ENCODE data around the gene PRXL2B. TPM values are rescaled to one million over a fixed set of nuclear protein-coding genes. Genes with fewer than 3 reads are reported as not detected.
"Not testable (repeated sequence)": the region's sequence is repeated elsewhere in the genome, so short reads cannot be mapped to it uniquely, and the experiment has no call there.

Gene PRXL2B
- total RNA-seq, 4 donors from 2014 or later, result 0.52 to 2.7 (median 1.1) TPM

DNA sequence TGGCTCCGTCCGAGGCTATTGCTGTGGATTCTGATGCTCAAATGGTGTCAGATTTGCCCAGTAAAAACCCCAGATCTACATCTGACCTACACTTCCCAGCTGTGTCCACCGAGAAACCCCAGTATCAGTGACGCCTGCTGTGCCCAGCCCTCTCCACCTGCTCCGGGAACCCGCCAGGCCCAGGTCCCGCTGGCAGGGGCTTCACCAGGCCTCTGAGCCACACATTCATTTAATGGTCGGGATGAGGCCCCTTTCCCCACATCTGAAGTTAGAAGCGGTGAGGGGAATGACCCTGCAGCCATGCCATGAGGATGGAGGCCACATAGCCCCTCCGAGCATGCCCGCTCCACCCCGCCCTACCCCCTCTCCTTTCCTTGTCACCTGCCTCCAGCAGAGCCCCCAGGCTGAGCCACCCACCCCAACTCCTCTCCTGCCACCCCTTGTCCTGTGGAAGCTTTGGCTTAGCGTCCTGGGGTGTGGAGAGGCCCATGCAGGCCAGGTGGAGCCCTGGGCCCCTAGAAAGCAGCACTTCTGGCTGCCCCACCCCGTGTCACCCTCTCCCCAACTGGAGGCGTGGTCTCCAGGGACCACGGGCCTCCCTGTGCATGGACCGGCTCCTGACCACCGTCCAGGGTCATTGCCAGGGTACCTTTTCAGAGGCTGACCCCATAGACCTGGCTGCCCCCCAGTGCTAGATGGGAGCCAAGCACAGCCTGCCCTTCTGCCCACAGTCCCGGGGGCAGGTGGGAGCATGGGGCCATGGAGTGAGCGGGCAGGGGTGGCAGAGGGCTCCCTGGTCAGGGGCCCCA lies 22.4 kb upstream of the PRXL2B start:
- H3K27me3 ChIP-seq, result peaks cover 0 to 11% (median 7%) of the 10 kb centered on the region in 3 donors
- H3K9me3 ChIP-seq, result no peaks in the 10 kb centered on the region
- DNase-seq (no peak), ATAC-seq (no peak)
- intact Hi-C loops (cut with DNase I; ENCODE audit: low total_unique reads) (no loop called here), in situ Hi-C loops (cut with MboI; ENCODE audit: low sequenced_read_pairs in 4 of 4) (no loop called here)
- TF ChIP-seq, protein P1, sequence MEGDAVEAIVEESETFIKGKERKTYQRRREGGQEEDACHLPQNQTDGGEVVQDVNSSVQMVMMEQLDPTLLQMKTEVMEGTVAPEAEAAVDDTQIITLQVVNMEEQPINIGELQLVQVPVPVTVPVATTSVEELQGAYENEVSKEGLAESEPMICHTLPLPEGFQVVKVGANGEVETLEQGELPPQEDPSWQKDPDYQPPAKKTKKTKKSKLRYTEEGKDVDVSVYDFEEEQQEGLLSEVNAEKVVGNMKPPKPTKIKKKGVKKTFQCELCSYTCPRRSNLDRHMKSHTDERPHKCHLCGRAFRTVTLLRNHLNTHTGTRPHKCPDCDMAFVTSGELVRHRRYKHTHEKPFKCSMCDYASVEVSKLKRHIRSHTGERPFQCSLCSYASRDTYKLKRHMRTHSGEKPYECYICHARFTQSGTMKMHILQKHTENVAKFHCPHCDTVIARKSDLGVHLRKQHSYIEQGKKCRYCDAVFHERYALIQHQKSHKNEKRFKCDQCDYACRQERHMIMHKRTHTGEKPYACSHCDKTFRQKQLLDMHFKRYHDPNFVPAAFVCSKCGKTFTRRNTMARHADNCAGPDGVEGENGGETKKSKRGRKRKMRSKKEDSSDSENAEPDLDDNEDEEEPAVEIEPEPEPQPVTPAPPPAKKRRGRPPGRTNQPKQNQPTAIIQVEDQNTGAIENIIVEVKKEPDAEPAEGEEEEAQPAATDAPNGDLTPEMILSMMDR (IDR thresholded peaks at IDR 0.05 in 4 of 5, conservative IDR thresholded peaks at IDR 0.05 in 1 of 5), result no peak
- TF ChIP-seq POLR2A (IDR thresholded peaks at IDR 0.05), result no peak
- H3K36me3 ChIP-seq, result no peaks in the 10 kb centered on the region
- no peaks in the 10 kb centered on the region for H3K4me1 ChIP-seq
- H3K4me3 ChIP-seq, result no peak overlapping the region
- H3K27ac ChIP-seq, result no peak overlapping the region

DNA sequence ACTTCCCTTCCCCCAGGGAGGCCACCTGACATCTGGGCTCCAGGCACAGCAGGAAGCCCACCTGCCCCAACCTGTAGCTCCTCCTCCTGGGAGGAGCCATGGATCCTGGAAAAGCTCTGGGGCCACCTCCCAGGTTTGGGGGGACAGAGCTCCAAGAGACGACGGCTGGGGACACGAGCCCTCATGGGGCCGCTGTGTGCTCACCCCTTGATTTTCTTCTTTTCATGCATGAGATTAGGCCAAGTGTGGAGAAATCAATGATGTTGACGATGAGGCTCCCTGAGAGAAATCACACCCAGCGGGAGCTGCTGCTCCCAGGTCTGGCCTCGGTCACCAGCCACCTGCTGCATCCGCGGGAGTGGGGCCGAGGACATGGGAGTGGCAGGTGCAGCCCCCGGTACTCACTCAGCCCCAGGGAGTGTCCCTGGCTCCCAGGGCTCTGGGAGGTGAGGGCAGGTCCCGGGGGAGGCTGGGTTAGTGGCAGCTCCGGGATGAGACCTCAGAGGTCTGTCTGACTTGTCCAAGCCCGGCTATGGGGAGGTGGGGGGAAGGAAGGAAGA lies 21.7 kb upstream of the PRXL2B start:
- DNase-seq (no peak), ATAC-seq (no peak)
- Histone ChIP-seq H3K27ac (no peak overlapping the region), H3K9me3 (no peaks in the 10 kb centered on the region), H3K4me3 (no peak overlapping the region), H3K4me1 (no peaks in the 10 kb centered on the region), H3K27me3 (peaks cover 0 to 11% (median 7%) of the 10 kb centered on the region in 3 donors), H3K36me3 (no peaks in the 10 kb centered on the region)
- in situ Hi-C loops (cut with MboI; ENCODE audit: low sequenced_read_pairs in 4 of 4) (no loop called here), intact Hi-C loops (cut with DNase I; ENCODE audit: low total_unique reads) (no loop called here)
- TF ChIP-seq, protein P1 (IDR thresholded peaks at IDR 0.05 in 4 of 5, conservative IDR thresholded peaks at IDR 0.05 in 1 of 5), result no peak
- no peak for TF ChIP-seq POLR2A (IDR thresholded peaks at IDR 0.05)

DNA sequence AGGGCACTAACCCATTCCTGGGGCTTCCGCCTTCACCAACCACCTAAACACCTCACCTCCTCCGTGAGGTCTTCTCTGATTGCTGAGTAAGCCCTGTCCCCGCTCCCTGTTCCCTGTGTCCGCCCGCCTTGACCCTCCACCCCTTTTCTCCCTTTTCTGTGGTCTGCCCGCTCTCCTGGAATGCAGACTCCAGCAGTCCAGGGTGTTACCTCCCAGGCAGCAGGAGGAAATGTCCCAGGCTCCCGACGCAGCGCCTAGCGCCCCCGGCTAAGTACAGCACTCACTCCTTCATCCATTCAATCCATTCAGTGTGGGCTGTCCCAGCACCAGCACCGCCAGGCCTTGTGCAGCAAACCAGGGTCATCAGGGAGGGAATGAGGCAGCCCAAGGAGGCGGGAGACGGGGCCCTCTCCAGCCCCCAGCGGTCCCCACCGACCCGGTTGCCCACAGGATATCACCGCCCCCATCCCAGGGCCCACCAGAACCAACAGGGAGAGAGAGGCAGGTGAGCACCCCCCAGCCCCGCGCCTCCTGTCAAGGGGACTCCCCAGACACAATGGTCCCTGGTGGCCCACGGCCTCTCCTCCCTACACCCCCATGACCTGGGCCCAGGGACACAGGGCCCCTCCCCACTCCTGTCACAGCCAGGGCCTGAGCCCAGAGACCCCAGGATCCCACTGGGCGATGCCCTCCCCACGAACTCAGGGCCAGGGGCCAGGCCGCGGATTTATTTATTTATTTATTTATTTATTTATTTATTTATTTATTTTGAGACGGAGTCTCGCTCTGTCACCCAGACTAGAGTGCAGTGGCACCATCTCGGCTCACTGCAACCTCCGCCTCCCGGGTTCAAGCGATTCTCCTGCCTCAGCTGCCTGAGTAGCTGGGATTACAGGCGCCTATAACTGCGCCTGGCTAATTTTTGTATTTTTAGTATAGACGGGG lies 20.2 kb upstream of the PRXL2B start:
- in situ Hi-C loops (cut with MboI; ENCODE audit: low sequenced_read_pairs in 4 of 4) (no loop called here), intact Hi-C loops (cut with DNase I; ENCODE audit: low total_unique reads) (no loop called here)
- Histone ChIP-seq H3K27me3 (peaks cover 0 to 11% (median 7%) of the 10 kb centered on the region in 3 donors), H3K9me3 (no peaks in the 10 kb centered on the region), H3K27ac (no peak overlapping the region), H3K4me1 (no peaks in the 10 kb centered on the region), H3K4me3 (no peak overlapping the region), H3K36me3 (no peaks in the 10 kb centered on the region)
- TF ChIP-seq, protein P1 (IDR thresholded peaks at IDR 0.05 in 4 of 5, conservative IDR thresholded peaks at IDR 0.05 in 1 of 5), result no peak
- TF ChIP-seq POLR2A (IDR thresholded peaks at IDR 0.05), result no peak
- no peak for ATAC-seq
- DNase-seq, result no peak

DNA sequence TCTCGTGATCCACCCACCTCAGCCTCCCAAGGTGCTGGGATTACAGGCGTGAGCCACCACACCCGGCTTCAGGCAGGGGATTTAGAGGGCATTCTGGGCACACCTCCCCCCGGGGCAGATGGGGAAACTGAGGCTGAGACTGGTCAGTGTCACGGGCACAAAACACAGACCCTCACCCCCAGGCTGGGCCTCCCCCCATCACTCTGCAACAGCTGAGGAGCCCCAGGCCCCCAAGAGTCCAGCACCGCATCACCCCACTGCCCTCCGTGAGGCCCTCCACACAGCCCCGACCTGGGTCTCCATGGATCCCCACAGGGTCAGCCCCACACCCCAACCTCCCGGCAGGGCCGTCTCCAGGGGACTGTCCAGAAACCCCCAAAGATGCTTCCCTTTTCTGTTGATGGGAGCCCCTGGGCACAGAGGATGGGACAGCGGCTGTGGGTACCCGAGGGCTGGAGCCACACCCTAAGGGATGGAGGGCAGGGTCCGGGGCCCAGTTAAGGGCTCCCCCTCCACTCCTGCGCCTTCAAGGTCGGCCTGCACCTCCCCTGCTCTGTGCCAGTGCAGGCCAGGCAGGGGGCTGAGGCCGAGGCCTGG lies 19.4 kb upstream of the PRXL2B start:
- Histone ChIP-seq H3K4me1 (no peaks in the 10 kb centered on the region), H3K36me3 (no peaks in the 10 kb centered on the region), H3K27me3 (peaks cover 0 to 11% (median 7%) of the 10 kb centered on the region in 3 donors), H3K9me3 (no peaks in the 10 kb centered on the region), H3K4me3 (no peak overlapping the region), H3K27ac (no peak overlapping the region)
- intact Hi-C loops (cut with DNase I; ENCODE audit: low total_unique reads) (no loop called here), in situ Hi-C loops (cut with MboI; ENCODE audit: low sequenced_read_pairs in 4 of 4) (no loop called here)
- no peak for DNase-seq
- ATAC-seq, result no peak
- no peak for TF ChIP-seq POLR2A (IDR thresholded peaks at IDR 0.05)
- TF ChIP-seq, protein P1 (IDR thresholded peaks at IDR 0.05 in 4 of 5, conservative IDR thresholded peaks at IDR 0.05 in 1 of 5), result no peak

DNA sequence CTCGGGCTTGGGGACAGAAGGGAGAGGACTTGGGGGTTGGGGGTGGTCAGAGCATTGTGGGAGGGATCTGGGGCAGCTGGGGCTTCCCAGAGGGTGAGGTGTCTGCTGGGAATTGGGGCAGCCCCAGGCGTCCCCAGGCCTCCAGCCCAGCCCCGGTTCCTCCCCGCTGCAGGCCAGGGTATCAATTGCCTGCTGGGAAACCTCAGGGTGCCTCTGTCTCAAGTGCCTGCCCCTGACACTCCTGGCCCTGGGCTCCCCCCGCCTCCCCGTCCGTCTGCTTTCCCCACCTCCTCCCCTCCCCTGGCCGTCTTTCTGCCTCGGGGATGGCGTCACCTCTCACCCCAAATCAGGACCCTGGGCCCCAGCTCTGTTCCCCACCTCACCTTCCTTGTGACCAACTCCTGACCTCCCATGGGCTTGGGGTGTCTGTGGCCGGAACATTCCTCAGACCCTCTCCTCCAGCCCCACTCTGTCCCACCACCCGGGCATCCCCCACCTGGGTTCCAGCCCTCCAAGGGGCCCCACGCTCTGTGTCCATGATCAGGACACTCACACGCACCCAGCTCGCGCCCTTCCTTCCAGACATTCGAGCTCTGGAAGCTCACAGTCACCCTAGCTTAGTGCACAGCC lies 18.3 kb upstream of the PRXL2B start:
- intact Hi-C loops (cut with DNase I; ENCODE audit: low total_unique reads); DNase-seq; H3K4me3 ChIP-seq; H3K27ac ChIP-seq; ATAC-seq; H3K4me1 ChIP-seq; H3K9me3 ChIP-seq; H3K36me3 ChIP-seq; in situ Hi-C loops (cut with MboI; ENCODE audit: low sequenced_read_pairs in 4 of 4): not testable (repeated sequence)
- H3K27me3 ChIP-seq, result peaks cover 0 to 17% (median 7%) of the 10 kb centered on the region in 3 donors

Measured in gastrocnemius medialis (tissue), 4 donors.